IMR-90 (cell line): Measurements from ENCODE around the gene SNRK. TPM values are rescaled to one million over a fixed set of nuclear protein-coding genes. Genes with fewer than 3 reads are reported as not detected.

ENCODE experiments used
- ATAC-seq: fragments of 200-7000 bp; cut with Tn5 transposase; 2 replicates; pipeline ENCODE4 v1.9.1; 2020; ENCODE audit warnings: low read depth, mild to moderate bottlenecking, moderate library complexity
- BruUV-seq: library from RNA; stranded (reverse); fragments of 400-500 nt; replicated peaks from 2 replicates; lab custom pipeline; 2021; lab: Mats Ljungman, UMichigan
- CTCF ChIA-PET: fragments of 300-600 bp; formaldehyde crosslinking; extraction: SDS; loops from one replicate; lab custom pipeline; 2021; ENCODE audit warnings: antibody characterized with exemption; lab: Yijun Ruan, JAX
- POLR2A ChIA-PET: fragments of 300-600 bp; sonication (Branson Sonifier 250); formaldehyde crosslinking; loops from one replicate; lab custom pipeline; 2022; ENCODE audit warnings: antibody characterized with exemption; ENCODE audit not compliant: unreplicated experiment; lab: Charles Lee
- DNase-seq: peaks from one replicate; pipeline ENCODE4 v3.0.0; 2013
- H2AFZ ChIP-seq: replicated peaks from 2 replicates; pipeline ENCODE3; 2013; ENCODE audit warnings: low read length, mild to moderate bottlenecking; ENCODE audit not compliant: poor library complexity
- H2AK5ac ChIP-seq: 2 replicates; pipeline ENCODE4 v1.6.1; 2013; ENCODE audit warnings: low read depth, low read length, inconsistent platforms
- H2AK9ac ChIP-seq: replicated peaks from 2 replicates; pipeline ENCODE3; 2013; ENCODE audit warnings: mild to moderate bottlenecking, low read depth, low read length, moderate library complexity; ENCODE audit not compliant: poor library complexity
- H2BK120ac ChIP-seq: 2 replicates; pipeline ENCODE4 v1.6.1; 2013; ENCODE audit warnings: low read depth, low read length, inconsistent platforms
- H2BK15ac ChIP-seq: 3 replicates; pipeline ENCODE4 v1.6.1; 2013; ENCODE audit warnings: low read depth, low read length, inconsistent platforms
- H2BK20ac ChIP-seq: 2 replicates; pipeline ENCODE4 v1.6.1; 2013; ENCODE audit warnings: low read depth, mild to moderate bottlenecking, inconsistent platforms, low read length, moderate library complexity
- H2BK5ac ChIP-seq: 2 replicates; pipeline ENCODE4 v1.6.1; 2013; ENCODE audit warnings: mild to moderate bottlenecking, low read depth, low read length, inconsistent platforms; ENCODE audit not compliant: poor library complexity, severe bottlenecking
- H3K14ac ChIP-seq: replicated peaks from 2 replicates; pipeline ENCODE4 v1.6.1; 2013; ENCODE audit warnings: low read depth, low read length, inconsistent platforms
- H3K18ac ChIP-seq: 2 replicates; pipeline ENCODE4 v1.6.1; 2013; ENCODE audit warnings: low read depth, low read length, control low read depth
- H3K23ac ChIP-seq: 2 replicates; pipeline ENCODE4 v1.6.1; 2013; ENCODE audit warnings: low read depth, low read length, inconsistent platforms
- H3K27ac ChIP-seq: 2 replicates; pipeline ENCODE4 v1.5.1; 2013; ENCODE audit warnings: mild to moderate bottlenecking, control low read depth, low read length; ENCODE audit not compliant: insufficient read depth
- H3K27me3 ChIP-seq: 2 replicates; pipeline ENCODE4 v1.6.1; 2013; ENCODE audit warnings: low read length; ENCODE audit not compliant: control insufficient read depth, insufficient read depth
- H3K36me3 ChIP-seq: 2 replicates; pipeline ENCODE4 v1.6.1; 2013; ENCODE audit warnings: low read length, mixed read lengths; ENCODE audit not compliant: control insufficient read depth, insufficient read depth
- H3K4ac ChIP-seq: 2 replicates; pipeline ENCODE4 v1.6.1; 2013; ENCODE audit warnings: low read depth, low read length, inconsistent platforms
- H3K4me1 ChIP-seq: 2 replicates; pipeline ENCODE4 v1.6.1; 2013; ENCODE audit warnings: low read length, mixed read lengths; ENCODE audit not compliant: control insufficient read depth, insufficient read depth
- H3K4me2 ChIP-seq: 2 replicates; pipeline ENCODE4 v1.6.1; 2013; ENCODE audit warnings: low read depth, mild to moderate bottlenecking, control low read depth, low read length, moderate library complexity
- H3K4me3 ChIP-seq: 2 replicates; pipeline ENCODE4 v1.5.1; 2013; ENCODE audit warnings: low read depth, mild to moderate bottlenecking, control low read depth, low read length, moderate library complexity; ENCODE audit not compliant: insufficient read depth
- H3K56ac ChIP-seq: 2 replicates; pipeline ENCODE4 v1.6.1; 2013; ENCODE audit warnings: low read length, inconsistent platforms; ENCODE audit not compliant: insufficient read depth; ENCODE audit errors: extremely low read depth
- H3K79me1 ChIP-seq, 2 experiments: 2 replicates each; pipeline ENCODE4 v1.6.1; 2013; ENCODE audit warnings: low read length in 2 of 2, inconsistent platforms in 1 of 2, low read depth in 1 of 2
- H3K9ac ChIP-seq: 2 replicates; pipeline ENCODE4 v1.6.1; 2013; ENCODE audit warnings: low read depth, low read length, control low read depth
- H3K9me1 ChIP-seq: 2 replicates; pipeline ENCODE4 v1.6.1; 2013; ENCODE audit warnings: low read length, inconsistent platforms; ENCODE audit not compliant: insufficient read depth
- H3K9me3 ChIP-seq: 2 replicates; pipeline ENCODE4 v1.6.1; 2013; ENCODE audit warnings: low read length; ENCODE audit not compliant: control insufficient read depth, insufficient read depth
- H4K20me1 ChIP-seq: 2 replicates; pipeline ENCODE4 v1.6.1; 2013; ENCODE audit warnings: low read length, inconsistent platforms; ENCODE audit not compliant: insufficient read depth
- H4K5ac ChIP-seq: 2 replicates; pipeline ENCODE4 v1.6.1; 2013; ENCODE audit warnings: mild to moderate bottlenecking, low read depth, low read length, control low read depth
- H4K8ac ChIP-seq, 2 experiments: 2 replicates each; pipeline ENCODE4 v1.6.1; 2013; ENCODE audit warnings: low read depth in 2 of 2, low read length in 2 of 2, control low read depth in 1 of 2, inconsistent platforms in 1 of 2
- H4K91ac ChIP-seq: 2 replicates; pipeline ENCODE4 v1.6.1; 2013; ENCODE audit warnings: low read depth, low read length, inconsistent platforms; ENCODE audit not compliant: insufficient read depth
- BHLHE40 ChIP-seq: fragments of 150-350 bp; IDR thresholded peaks from 2 replicates; pipeline ENCODE4 v1.6.1; 2016; ENCODE audit warnings: mild to moderate bottlenecking, low read depth, low read length
- CHD1 ChIP-seq: IDR thresholded peaks from 2 replicates; pipeline ENCODE4 v1.6.1; 2012; ENCODE audit warnings: low read depth, low read length, improper control_type of control experiment
- POLR2A ChIP-seq: IDR thresholded peaks from 2 replicates; pipeline ENCODE4 v1.6.1; 2012; ENCODE audit warnings: mild to moderate bottlenecking, low read depth, low read length
- RAD21 ChIP-seq: IDR thresholded peaks from 2 replicates; pipeline ENCODE4 v1.6.1; 2012; ENCODE audit warnings: low read length, improper control_type of control experiment
- RCOR1 ChIP-seq: IDR thresholded peaks from 2 replicates; pipeline ENCODE4 v1.6.1; 2012; ENCODE audit warnings: mild to moderate bottlenecking, low read length, improper control_type of control experiment; ENCODE audit not compliant: insufficient replicate concordance
- RFX5 ChIP-seq: IDR thresholded peaks from 2 replicates; pipeline ENCODE4 v1.8.0; 2012; ENCODE audit warnings: low read depth, mild to moderate bottlenecking, low read length, moderate library complexity
- SMC3 ChIP-seq: fragments of 150-350 bp; IDR thresholded peaks from 2 replicates; pipeline ENCODE4 v1.6.1; 2016; ENCODE audit warnings: low read depth, mild to moderate bottlenecking, antibody characterized with exemption, low read length, moderate library complexity
- WGBS, 2 experiments: methylation state at CpG; one replicate each; pipeline versions ENCODE4 v1.1.5 to v1.1.7; 2013; ENCODE audit warnings: missing lambda C conversion rate in 2 of 2; ENCODE audit not compliant: insufficient read length in 1 of 2; ENCODE audit errors: extremely low coverage in 2 of 2; 5-methylcytosine and 5-hydroxymethylcytosine counted together
- dilution Hi-C: fragments of 300-500 bp; cut with HindIII; formaldehyde crosslinking; loops from one replicate; pipeline ENCODE4 v1.14.3; 2018; ENCODE audit warnings: low sequenced_read_pairs; ENCODE audit not compliant: unreplicated experiment
- in situ Hi-C: fragments of 300-500 bp; cut with MboI; formaldehyde crosslinking; loops from 3 replicates; pipeline ENCODE4 v1.14.3; 2019; ENCODE audit warnings: low sequenced_read_pairs, inconsistent platforms, mixed read lengths
- intact Hi-C: fragments of 100-400 bp; cut with micrococcal nuclease; formaldehyde crosslinking; loops from 2 replicates; pipeline ENCODE4 v1.10.0; 2022
- polyA plus RNA-seq, 3 experiments: library from polyadenylated mRNA; depleted of rRNA; stranded (reverse); fragments of >200 nt; gene quantifications; 2 replicates each; pipeline ENCODE4 v1.2.3, GENCODE V29; 2012; ENCODE audit warnings: low replicate concordance in 1 of 3
- total RNA-seq: library from RNA; depleted of rRNA; stranded (reverse); fragments of >200 nt; gene quantifications from 2 replicates; pipeline ENCODE4 v1.2.3, GENCODE V29; 2012
- TF ChIP-seq, protein P1 (sequence below): fragments of 150-350 bp; IDR thresholded peaks from 2 replicates; pipeline ENCODE4 v1.6.1; 2017; ENCODE audit warnings: mild to moderate bottlenecking, antibody characterized with exemption, low read length, low read depth

Gene SNRK
- total and polyA plus RNA-seq, 2 of the 4 experiments (the other 2 are of a cell fraction), result 4.7 to 23.1 TPM

GRCh38 chr3:43338295-43338694 lies 52.0 kb downstream of the SNRK start:
- Histone ChIP-seq H2AK9ac (no peak overlapping the region), H3K27me3 (no peaks in the 10 kb centered on the region), H3K4ac (no peak overlapping the region), H3K4me2 (no peak overlapping the region), H3K9ac (no peak overlapping the region), H3K9me1 (peaks cover 6% of the 10 kb centered on the region; the same call in 1 of the 2 replicates), H2BK20ac (no peak overlapping the region), H3K18ac (no peak overlapping the region), H3K56ac (no peak overlapping the region), H3K27ac (no peak overlapping the region), H2AK5ac (no peak overlapping the region), H2AFZ (no peak overlapping the region), H4K20me1 (no peaks in the 10 kb centered on the region; the same call in 1 of the 2 replicates), H4K8ac (no peak overlapping the region), H4K5ac (no peak overlapping the region), H3K4me1 (no peaks in the 10 kb centered on the region), H4K91ac (no peak overlapping the region), H3K4me3 (no peak overlapping the region), H3K23ac (no peak overlapping the region), H3K14ac (no peak overlapping the region), H3K79me1 (peaks cover 16 to 19% of the 10 kb centered on the region in 2 experiments), H3K36me3 (peaks cover 40% of the 10 kb centered on the region), H3K9me3 (peaks cover 22% of the 10 kb centered on the region), H2BK120ac (no peak overlapping the region), H2BK15ac (no peak overlapping the region), H2BK5ac (no peak overlapping the region)
- POLR2A ChIA-PET, result no interaction called here
- WGBS, 2 experiments, result no CpG with 5 or more reads among the region's 2 CpGs
- DNase-seq (peak; percentile 13), ATAC-seq (no peak)
- intact Hi-C loops, result no loop called here
- TF ChIP-seq RFX5 (no peak), RAD21 (no peak), SMC3 (no peak), CHD1 (no peak), RCOR1 (no peak), BHLHE40 (no peak), POLR2A (no peak)
- TF ChIP-seq, protein P1, sequence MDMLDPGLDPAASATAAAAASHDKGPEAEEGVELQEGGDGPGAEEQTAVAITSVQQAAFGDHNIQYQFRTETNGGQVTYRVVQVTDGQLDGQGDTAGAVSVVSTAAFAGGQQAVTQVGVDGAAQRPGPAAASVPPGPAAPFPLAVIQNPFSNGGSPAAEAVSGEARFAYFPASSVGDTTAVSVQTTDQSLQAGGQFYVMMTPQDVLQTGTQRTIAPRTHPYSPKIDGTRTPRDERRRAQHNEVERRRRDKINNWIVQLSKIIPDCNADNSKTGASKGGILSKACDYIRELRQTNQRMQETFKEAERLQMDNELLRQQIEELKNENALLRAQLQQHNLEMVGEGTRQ, result no peak
- in situ Hi-C loops, result no loop called here
- CTCF ChIA-PET, result interaction anchor here (1.2 kb wide), 1 partner anchor 14 kb away, joined by 4 read pairs; no protein-coding TSS in a partner anchor
- BruUV-seq, result no TSS peak
- dilution Hi-C loops, result no loop called here
